GM23248 (cell line): Measurements from ENCODE around the gene RYR3.
"Not testable (repeated sequence)": the region's sequence is repeated elsewhere in the genome, so short reads cannot be mapped to it uniquely, and the experiment has no call there.

Source experiments
- EZH2 ChIP-seq: fragments of 200-600 bp; sonication (generic); IDR thresholded peaks from 2 replicates; pipeline ENCODE4 v1.6.1; 2018; ENCODE audit warnings: antibody characterized with exemption, mild to moderate bottlenecking; ENCODE audit not compliant: insufficient read depth, poor library complexity, severe bottlenecking
- EZH2phosphoT487 ChIP-seq: fragments of 200-600 bp; sonication (generic); IDR thresholded peaks from 2 replicates; pipeline ENCODE4 v1.6.1; 2018; ENCODE audit warnings: antibody characterized with exemption, moderate library complexity, mild to moderate bottlenecking, low read depth; ENCODE audit not compliant: insufficient read depth

DNA sequence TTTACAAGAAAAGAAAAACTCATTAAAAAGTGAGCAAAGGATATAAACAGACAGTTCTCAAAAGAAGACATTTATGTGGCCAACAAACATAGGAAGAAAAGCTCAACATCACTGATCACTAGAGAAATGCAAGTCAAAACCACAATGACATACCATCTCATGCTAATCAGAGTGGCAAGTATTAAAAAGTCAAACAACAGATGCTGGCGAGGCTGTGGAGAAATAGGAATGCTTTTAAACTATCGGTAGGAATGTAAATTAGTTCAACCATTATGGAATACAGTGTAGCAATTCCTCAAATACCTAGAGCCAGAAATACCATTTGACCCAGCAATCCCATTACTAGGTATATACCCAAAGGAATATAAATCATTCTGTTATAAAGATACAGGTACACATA lies 267.1 kb downstream of the RYR3 start:
- TF ChIP-seq EZH2, EZH2phosphoT487: not testable (repeated sequence)
